Measurements from ENCODE around the gene TAF5L. TPM values are rescaled to one million over a fixed set of nuclear protein-coding genes. Genes with fewer than 3 reads are reported as not detected.
"Not testable (repeated sequence)": the region's sequence is repeated elsewhere in the genome, so short reads cannot be mapped to it uniquely, and the experiment has no call there.

TAF5L gene
- total and polyA plus RNA-seq, 5 experiments from 2014 or later: 4.1 to 22.4 (median 4.2) TPM

GRCh38 chr1:229637746-229638145 is 11.8 kb upstream of the TAF5L start:
- POLR2A ChIA-PET: interaction anchor here (0.6 kb wide), 2 partner anchors 14 to 251 kb away, joined by 3 read pairs; no protein-coding TSS in a partner anchor
- no peak overlapping the region for H3K27ac Mint-ChIP-seq
- no peaks in the 10 kb centered on the region for H3K9me3 Mint-ChIP-seq
- no peak for ATAC-seq
- H3K4me1 Mint-ChIP-seq: peaks cover 2 to 24% (median 17%) of the 10 kb centered on the region in 4 donors
- H3K27me3 Mint-ChIP-seq: no peaks in the 10 kb centered on the region
- H3K36me3 Mint-ChIP-seq: peaks cover 0 to 73% (median 28%) of the 10 kb centered on the region in 3 donors
- no peak overlapping the region for H3K4me3 Mint-ChIP-seq
- DNase-seq: no peak

DNA sequence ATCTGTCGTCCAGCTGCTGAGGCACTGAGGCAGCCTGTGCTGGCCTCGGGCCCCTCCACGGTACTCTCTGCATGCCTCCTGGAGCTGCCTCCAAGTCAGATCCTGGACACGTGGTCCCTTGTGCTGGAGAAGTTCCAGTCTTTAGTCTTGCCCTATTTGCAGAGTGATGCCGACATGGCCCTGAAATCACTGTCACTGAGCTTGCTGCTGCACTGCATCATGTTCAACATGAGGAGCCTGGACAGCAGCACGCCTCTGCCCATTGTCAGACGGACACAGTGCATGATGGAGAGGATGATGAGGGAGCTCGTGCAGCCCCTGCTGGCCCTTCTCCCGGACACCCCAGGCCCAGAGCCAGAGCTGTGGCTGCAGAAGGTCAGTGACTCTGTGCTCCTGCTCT is 10.1 kb upstream of the TAF5L start:
- no peaks in the 10 kb centered on the region for H3K27me3 Mint-ChIP-seq
- peaks cover 0 to 74% (median 28%) of the 10 kb centered on the region in 3 donors for H3K36me3 Mint-ChIP-seq
- H3K9me3 Mint-ChIP-seq: no peaks in the 10 kb centered on the region
- POLR2A ChIA-PET: no interaction called here
- peaks cover 6 to 28% (median 13%) of the 10 kb centered on the region in 4 donors for H3K4me1 Mint-ChIP-seq
- no peak overlapping the region for H3K4me3 Mint-ChIP-seq
- ATAC-seq: no peak
- no peak for DNase-seq
- H3K27ac Mint-ChIP-seq: no peak overlapping the region

- Mint-ChIP-seq H3K27me3 (no peaks in the 10 kb centered on the region), H3K9me3 (no peaks in the 10 kb centered on the region), H3K27ac (peak overlapping the region in 1 of 10 donors; percentile 19), H3K36me3 (peaks cover 0 to 60% (median 15%) of the 10 kb centered on the region in 3 donors), H3K4me1 (peaks cover 6 to 40% (median 31%) of the 10 kb centered on the region in 4 donors), H3K4me3 (no peak overlapping the region)
- DNase-seq (no peak), ATAC-seq (no peak)
- POLR2A ChIA-PET: no interaction called here
Measured at GRCh38 chr1:229631966-229632365, 6.0 kb upstream of the TAF5L start.

GRCh38 chr1:229631148-229631547 is 5.2 kb upstream of the TAF5L start:
- DNase-seq (no peak), ATAC-seq (no peak)
- POLR2A ChIA-PET: no interaction called here
- no peak overlapping the region for H3K27ac Mint-ChIP-seq
- H3K27me3 Mint-ChIP-seq: no peaks in the 10 kb centered on the region
- peaks cover 0 to 52% (median 9%) of the 10 kb centered on the region in 3 donors for H3K36me3 Mint-ChIP-seq
- peaks cover 12 to 44% (median 38%) of the 10 kb centered on the region in 4 donors for H3K4me1 Mint-ChIP-seq
- H3K9me3 Mint-ChIP-seq: no peaks in the 10 kb centered on the region
- no peak overlapping the region for H3K4me3 Mint-ChIP-seq

DNA sequence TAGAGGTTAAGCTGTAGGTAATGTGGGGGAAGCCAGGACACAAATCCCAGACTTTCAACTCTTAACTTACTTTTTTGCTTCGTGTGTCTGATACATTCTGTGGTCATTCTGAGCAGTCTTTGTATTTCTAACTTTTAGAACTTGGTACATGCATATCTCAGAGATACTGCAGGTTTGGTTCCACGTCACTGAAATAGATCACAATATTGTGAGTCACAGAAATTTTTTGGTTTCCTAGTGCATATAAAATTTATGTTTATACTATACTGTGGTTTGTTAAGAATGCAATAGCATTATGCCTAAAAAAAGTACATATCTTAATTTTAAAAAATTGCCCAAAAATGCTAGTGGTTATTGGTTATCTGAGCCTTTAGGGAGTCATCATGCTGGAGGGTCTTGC is 3.3 kb upstream of the TAF5L start:
- ATAC-seq (no peak), DNase-seq (no peak)
- Mint-ChIP-seq H3K9me3 (no peaks in the 10 kb centered on the region), H3K27ac (no peak overlapping the region), H3K27me3 (no peaks in the 10 kb centered on the region), H3K36me3 (peaks cover 0 to 34% (median 0%) of the 10 kb centered on the region in 3 donors), H3K4me1 (peaks cover 20 to 54% (median 47%) of the 10 kb centered on the region in 4 donors), H3K4me3 (no peak overlapping the region)
- POLR2A ChIA-PET: no interaction called here

DNA sequence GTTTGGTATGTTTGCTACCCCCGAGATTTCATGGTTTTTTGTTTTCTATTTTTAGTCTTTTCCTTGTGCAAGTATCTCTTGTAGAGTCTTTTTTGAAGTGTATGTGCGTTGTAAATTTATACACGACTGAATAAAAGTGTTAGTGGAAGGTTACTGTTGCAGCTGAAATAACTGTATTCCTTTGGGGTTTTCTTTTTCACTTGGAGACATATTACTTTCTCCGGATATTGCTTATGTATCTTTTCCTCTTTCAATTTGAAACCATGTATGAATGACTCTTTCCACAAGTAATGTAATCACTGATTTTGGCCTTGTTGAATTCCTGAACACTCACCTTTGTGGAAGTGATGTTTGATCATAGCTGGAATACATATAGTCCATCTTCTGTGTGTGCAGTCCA is 1.1 kb upstream of the TAF5L start:
- DNase-seq (no peak), ATAC-seq (no peak)
- H3K36me3 Mint-ChIP-seq: peaks cover 0 to 18% (median 0%) of the 10 kb centered on the region in 3 donors
- H3K27ac Mint-ChIP-seq: peak overlapping the region; percentile 80 to 98 (median 96)
- H3K4me1 Mint-ChIP-seq: peaks cover 28 to 71% (median 64%) of the 10 kb centered on the region in 4 donors
- no peaks in the 10 kb centered on the region for H3K9me3 Mint-ChIP-seq
- POLR2A ChIA-PET: interaction anchor here (0.6 to 5.3 kb wide), 3 partner anchors 8 to 69 kb away, joined by 3 to 74 read pairs (median 3); partner anchors contain the start of gene ABCB10
- H3K4me3 Mint-ChIP-seq: peak overlapping the region; percentile 98 to 100 (median 99)
- no peaks in the 10 kb centered on the region for H3K27me3 Mint-ChIP-seq

GRCh38 chr1:229625071-229625914 is 629 bp downstream of the TAF5L start:
- H3K4me3 Mint-ChIP-seq: peak overlapping the region; percentile 84 to 99 (median 96)
- ATAC-seq: peak; percentile 20 to 39
- DNase-seq: peak in 9 of 10 donors; percentile 20 to 54 (median 42)
- no peaks in the 10 kb centered on the region for H3K9me3 Mint-ChIP-seq
- peak overlapping the region in 9 of 10 donors; percentile 77 to 96 (median 92) for H3K27ac Mint-ChIP-seq
- POLR2A ChIA-PET: interaction anchor here (1.2 to 5.3 kb wide), 2 partner anchors 10 to 67 kb away, joined by 3 to 74 read pairs; partner anchors contain the start of gene ABCB10
- peaks cover 0 to 17% (median 0%) of the 10 kb centered on the region in 3 donors for H3K36me3 Mint-ChIP-seq
- peaks cover 33 to 69% (median 68%) of the 10 kb centered on the region in 4 donors for H3K4me1 Mint-ChIP-seq
- H3K27me3 Mint-ChIP-seq: no peaks in the 10 kb centered on the region

DNA sequence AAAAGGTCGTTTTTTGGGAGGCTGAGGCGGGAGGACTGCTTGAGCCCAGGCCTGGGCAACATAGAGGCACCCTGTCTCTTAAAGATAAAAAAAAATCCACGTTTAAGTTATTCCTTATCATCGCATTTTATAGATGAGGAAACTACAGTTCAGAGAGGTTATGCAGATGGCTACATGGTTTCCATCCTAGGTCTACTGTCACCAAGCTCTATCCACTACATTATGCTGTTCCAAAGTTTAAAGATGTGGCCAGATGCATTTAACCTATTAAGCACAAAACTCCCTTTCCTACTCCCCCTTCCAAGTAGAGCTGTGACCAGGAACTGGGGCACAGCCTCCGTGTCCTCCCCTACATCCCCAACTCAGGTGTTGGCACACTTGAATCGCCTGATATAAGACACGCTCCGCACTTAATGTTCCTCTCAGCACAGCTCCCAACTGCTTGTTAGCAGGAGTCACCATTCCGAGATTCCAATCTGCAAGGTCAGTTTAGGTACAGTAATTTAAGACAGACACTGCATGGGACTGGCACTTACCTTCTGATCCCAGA is 1.3 kb downstream of the TAF5L start:
- ATAC-seq: no peak
- no peaks in the 10 kb centered on the region for H3K9me3 Mint-ChIP-seq
- peak overlapping the region in 9 of 10 donors; percentile 77 to 96 (median 92) for H3K27ac Mint-ChIP-seq
- H3K4me1 Mint-ChIP-seq: peaks cover 39 to 74% (median 68%) of the 10 kb centered on the region in 4 donors
- no peaks in the 10 kb centered on the region for H3K27me3 Mint-ChIP-seq
- H3K4me3 Mint-ChIP-seq: peak overlapping the region; percentile 84 to 99 (median 94)
- DNase-seq: no peak
- peaks cover 0 to 11% (median 0%) of the 10 kb centered on the region in 3 donors for H3K36me3 Mint-ChIP-seq
- POLR2A ChIA-PET: interaction anchor here (5.3 kb wide), 1 partner anchor 66 kb away, joined by 74 read pairs; the partner anchor contains the start of gene ABCB10

- POLR2A ChIA-PET: interaction anchor here (0.6 to 5.3 kb wide), 2 partner anchors 14 to 65 kb away, joined by 3 to 74 read pairs; partner anchors contain the start of gene ABCB10
- H3K4me1 Mint-ChIP-seq: peaks cover 41 to 75% (median 66%) of the 10 kb centered on the region in 4 donors
- H3K9me3 Mint-ChIP-seq: no peaks in the 10 kb centered on the region
- H3K4me3 Mint-ChIP-seq: peak overlapping the region; percentile 34 to 99 (median 93)
- H3K36me3 Mint-ChIP-seq: peaks cover 0 to 5% (median 0%) of the 10 kb centered on the region in 3 donors
- H3K27me3 Mint-ChIP-seq: no peaks in the 10 kb centered on the region
- peak overlapping the region in 4 of 10 donors; percentile 2 to 23 (median 8) for H3K27ac Mint-ChIP-seq
- ATAC-seq (no peak), DNase-seq (no peak)
Measured at GRCh38 chr1:229623838-229624237, 2.1 kb downstream of the TAF5L start.

- ATAC-seq: no peak
- Mint-ChIP-seq H3K27me3 (no peaks in the 10 kb centered on the region), H3K4me3 (peak overlapping the region in 5 of 10 donors; percentile 1 to 96 (median 64)), H3K36me3 (no peaks in the 10 kb centered on the region), H3K9me3 (no peaks in the 10 kb centered on the region), H3K4me1 (peaks cover 40 to 72% (median 63%) of the 10 kb centered on the region in 4 donors), H3K27ac (peak overlapping the region in 3 of 10 donors; percentile 2 to 67 (median 15))
- no peak for DNase-seq
- POLR2A ChIA-PET: interaction anchor here (0.6 to 5.3 kb wide), 2 partner anchors 14 to 65 kb away, joined by 3 to 74 read pairs; partner anchors contain the start of gene ABCB10
Measured at GRCh38 chr1:229623225-229623624, 2.7 kb downstream of the TAF5L start.

DNA sequence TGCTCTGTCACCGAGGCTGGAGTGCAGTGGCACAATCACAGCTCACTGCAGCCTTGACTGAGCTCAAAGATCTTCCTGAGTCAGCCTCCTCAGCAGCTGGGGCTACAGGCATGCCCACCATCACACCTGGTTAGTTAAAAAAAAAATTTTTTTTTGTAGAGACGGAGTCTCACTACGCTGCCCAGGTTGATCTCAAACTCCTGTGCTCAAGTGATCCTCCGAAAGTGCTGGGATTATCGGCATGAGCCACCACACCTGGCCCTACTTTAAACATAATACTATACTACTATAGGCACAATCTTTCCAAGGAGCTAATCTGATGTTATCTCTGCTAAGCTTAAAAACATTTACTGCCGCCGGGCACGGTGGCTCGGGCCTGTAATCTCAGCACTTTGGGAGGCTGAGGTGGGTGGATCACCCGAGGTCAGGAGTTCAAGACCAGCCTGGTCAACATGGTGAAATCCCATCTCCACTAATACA is 3.2 kb downstream of the TAF5L start:
- ATAC-seq, H3K27me3 Mint-ChIP-seq, DNase-seq, H3K4me3 Mint-ChIP-seq, H3K36me3 Mint-ChIP-seq, H3K9me3 Mint-ChIP-seq, H3K27ac Mint-ChIP-seq: not testable (repeated sequence)
- POLR2A ChIA-PET: interaction anchor here (5.3 kb wide), 1 partner anchor 64 kb away, joined by 74 read pairs; the partner anchor contains the start of gene ABCB10
- peaks cover 42 to 71% (median 65%) of the 10 kb centered on the region in 4 donors for H3K4me1 Mint-ChIP-seq

- POLR2A ChIA-PET: interaction anchor here (5.3 kb wide), 1 partner anchor 63 kb away, joined by 74 read pairs; the partner anchor contains the start of gene ABCB10
- Mint-ChIP-seq H3K27ac (no peak overlapping the region), H3K9me3 (no peaks in the 10 kb centered on the region), H3K4me3 (no peak overlapping the region), H3K27me3 (no peaks in the 10 kb centered on the region), H3K36me3 (peaks cover 0 to 2% (median 0%) of the 10 kb centered on the region in 3 donors), H3K4me1 (peaks cover 42 to 66% (median 64%) of the 10 kb centered on the region in 4 donors)
- no peak for ATAC-seq
- DNase-seq: no peak
Measured at GRCh38 chr1:229621663-229622062, 4.3 kb downstream of the TAF5L start.
